Fibroblast of lung (primary cell): ENCODE measurements around the gene GNPTAB.

Experiments used
- EZH2 ChIP-seq: IDR thresholded peaks from 2 replicates; pipeline ENCODE4 v1.5.1; 2012; ENCODE audit warnings: low read length, control low read depth, mild to moderate bottlenecking; ENCODE audit errors: missing control alignments
- TF ChIP-seq, protein P1 (sequence below), 2 donors: IDR thresholded peaks in 1 of 2; conservative IDR thresholded peaks in 1 of 2; 1 replicate in 1 of 2; 2 replicates in 1 of 2; pipeline ENCODE4 v1.5.1; 2011 to 2012; ENCODE audit warnings: low read length in 2 of 2, control low read depth in 1 of 2, inconsistent platforms in 1 of 2, low read depth in 1 of 2, mild to moderate bottlenecking in 1 of 2

- TF ChIP-seq EZH2 = no peak
- TF ChIP-seq, protein P1, sequence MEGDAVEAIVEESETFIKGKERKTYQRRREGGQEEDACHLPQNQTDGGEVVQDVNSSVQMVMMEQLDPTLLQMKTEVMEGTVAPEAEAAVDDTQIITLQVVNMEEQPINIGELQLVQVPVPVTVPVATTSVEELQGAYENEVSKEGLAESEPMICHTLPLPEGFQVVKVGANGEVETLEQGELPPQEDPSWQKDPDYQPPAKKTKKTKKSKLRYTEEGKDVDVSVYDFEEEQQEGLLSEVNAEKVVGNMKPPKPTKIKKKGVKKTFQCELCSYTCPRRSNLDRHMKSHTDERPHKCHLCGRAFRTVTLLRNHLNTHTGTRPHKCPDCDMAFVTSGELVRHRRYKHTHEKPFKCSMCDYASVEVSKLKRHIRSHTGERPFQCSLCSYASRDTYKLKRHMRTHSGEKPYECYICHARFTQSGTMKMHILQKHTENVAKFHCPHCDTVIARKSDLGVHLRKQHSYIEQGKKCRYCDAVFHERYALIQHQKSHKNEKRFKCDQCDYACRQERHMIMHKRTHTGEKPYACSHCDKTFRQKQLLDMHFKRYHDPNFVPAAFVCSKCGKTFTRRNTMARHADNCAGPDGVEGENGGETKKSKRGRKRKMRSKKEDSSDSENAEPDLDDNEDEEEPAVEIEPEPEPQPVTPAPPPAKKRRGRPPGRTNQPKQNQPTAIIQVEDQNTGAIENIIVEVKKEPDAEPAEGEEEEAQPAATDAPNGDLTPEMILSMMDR (conservative IDR thresholded peaks at IDR 0.05 in 1 of 2, IDR thresholded peaks at IDR 0.05 in 1 of 2; ENCODE audit: low read depth in 1 of 2, low read length in 2 of 2) = no peak
These were observed 84.1 kb downstream of the GNPTAB start for GRCh38 chr12:101746661-101747060.
